Keratinocyte (primary cell): ENCODE data around the gene DISP2. TPM values are rescaled to one million over a fixed set of nuclear protein-coding genes. Genes with fewer than 3 reads are reported as not detected.

ENCODE experiments used
- DNase-seq: peaks from one replicate; pipeline ENCODE4 v3.0.0-alpha.2; 2011; ENCODE audit warnings: low read depth, missing footprints, low spot score
- FAIRE-seq: peaks from 2 replicates; lab custom pipeline; 2011; peaks lifted over from hg19 to GRCh38; lab: Jason Lieb, UNC
- H2AFZ ChIP-seq: 2 replicates; pipeline ENCODE4 v1.6.0; 2012; ENCODE audit warnings: low read length, control low read depth, inconsistent platforms; ENCODE audit not compliant: control insufficient read depth
- H3K27ac ChIP-seq: 2 replicates; pipeline ENCODE4 v1.5.1; 2011; ENCODE audit warnings: low read length; ENCODE audit not compliant: control insufficient read depth, insufficient read depth
- H3K27me3 ChIP-seq: 3 replicates; pipeline ENCODE4 v1.6.0; 2011; ENCODE audit warnings: low read length; ENCODE audit not compliant: control insufficient read depth, insufficient read depth; ENCODE audit errors: extremely low read depth
- H3K36me3 ChIP-seq, 2 experiments: 2 replicates in 1 of 2; 3 replicates in 1 of 2; pipeline ENCODE4 v1.5.1; 2011; ENCODE audit warnings: low read length in 2 of 2, mild to moderate bottlenecking in 1 of 2; ENCODE audit not compliant: control insufficient read depth in 2 of 2, insufficient read depth in 2 of 2; ENCODE audit errors: extremely low read depth in 1 of 2
- H3K4me1 ChIP-seq: 3 replicates; pipeline ENCODE4 v1.5.1; 2011; ENCODE audit warnings: low read length; ENCODE audit not compliant: control insufficient read depth, insufficient read depth; ENCODE audit errors: extremely low read depth
- H3K4me2 ChIP-seq: 3 replicates; pipeline ENCODE4 v1.6.0; 2011; ENCODE audit warnings: low read depth, low read length; ENCODE audit not compliant: control insufficient read depth, insufficient read depth; ENCODE audit errors: extremely low read depth
- H3K4me3 ChIP-seq, 3 experiments: fragments of 200-600 bp in 1 of 3; sonication (generic) in 1 of 3; 2 replicates in 2 of 3; 3 replicates in 1 of 3; pipeline ENCODE4 v1.5.1; 2011 to 2016; ENCODE audit warnings: low read length in 3 of 3, mild to moderate bottlenecking in 3 of 3, control low read depth in 2 of 3, inconsistent platforms in 1 of 3, low read depth in 1 of 3, mixed read lengths in 1 of 3, mixed run types in 1 of 3, moderate library complexity in 1 of 3; ENCODE audit not compliant: control insufficient read depth in 2 of 3, insufficient read depth in 2 of 3; ENCODE audit errors: extremely low read depth in 1 of 3
- H3K79me2 ChIP-seq: 2 replicates; pipeline ENCODE4 v1.6.0; 2012; ENCODE audit warnings: low read length; ENCODE audit not compliant: control insufficient read depth, insufficient read depth
- H3K9ac ChIP-seq: 3 replicates; pipeline ENCODE4 v1.6.0; 2011; ENCODE audit warnings: low read length; ENCODE audit not compliant: control insufficient read depth, insufficient read depth; ENCODE audit errors: extremely low read depth
- H3K9me1 ChIP-seq: 3 replicates; pipeline ENCODE4 v1.6.0; 2011; ENCODE audit warnings: low read length; ENCODE audit not compliant: control insufficient read depth, insufficient read depth; ENCODE audit errors: extremely low read depth
- H3K9me3 ChIP-seq: 2 replicates; pipeline ENCODE4 v1.5.1; 2012; ENCODE audit warnings: low read depth, low read length; ENCODE audit not compliant: control insufficient read depth
- H4K20me1 ChIP-seq: 3 replicates; pipeline ENCODE4 v1.6.0; 2011; ENCODE audit warnings: low read length; ENCODE audit not compliant: control insufficient read depth, insufficient read depth; ENCODE audit errors: extremely low read depth
- CTCF ChIP-seq, 3 experiments: IDR thresholded peaks in 1 of 3; conservative IDR thresholded peaks in 1 of 3; optimal IDR thresholded peaks in 1 of 3; 2 replicates in 2 of 3; 3 replicates in 1 of 3; pipeline versions ENCODE3 to v1.5.1; 2011; ENCODE audit warnings: low read length in 3 of 3, mild to moderate bottlenecking in 3 of 3, moderate library complexity in 2 of 3, control low read depth in 1 of 3, inconsistent platforms in 1 of 3; ENCODE audit not compliant: insufficient read depth in 2 of 3; ENCODE audit errors: extremely low read depth in 1 of 3
- EZH2 ChIP-seq: IDR thresholded peaks from one replicate; pipeline ENCODE4 v1.6.1; 2012; ENCODE audit warnings: inconsistent platforms, mild to moderate bottlenecking, low read length, moderate library complexity
- dilution Hi-C: fragments of 300-500 bp; cut with MboI; formaldehyde crosslinking; loops from one replicate; pipeline ENCODE4 v1.7.0; 2020; ENCODE audit warnings: low sequenced_read_pairs; ENCODE audit not compliant: extremely low pct_ligation_motif_present
- polyA plus RNA-seq, 5 experiments: library from polyadenylated mRNA; depleted of rRNA in 3 of 5; stranded (reverse) in 3 of 5; stranded (forward) in 1 of 5; unstranded in 1 of 5; fragments of >200 nt; gene quantifications; 1 replicate in 1 of 5; 2 replicates in 3 of 5; 3 replicates in 1 of 5; pipeline versions ENCODE4 v1.2.1 to v1.2.3, GENCODE V29; 2011 to 2012; ENCODE audit warnings: missing spikeins in 2 of 5, low read depth in 1 of 5, low replicate concordance in 1 of 5

DISP2 gene
- polyA plus RNA-seq, 1 donor (not counting 4 experiments of a cell fraction or from before 2014, with no cell fraction given) = 0.12 TPM

GRCh38 chr15:40357246-40357645 is 773 bp upstream of the DISP2 start:
- Histone ChIP-seq H3K9ac (no peak overlapping the region), H4K20me1 (no peaks in the 10 kb centered on the region), H3K4me1 (peaks cover 31% of the 10 kb centered on the region), H3K4me2 (peak overlapping the region; percentile 91), H2AFZ (no peak overlapping the region), H3K9me3 (no peaks in the 10 kb centered on the region), H3K36me3 (no peaks in the 10 kb centered on the region), H3K27me3 (no peaks in the 10 kb centered on the region), H3K27ac (no peak overlapping the region), H3K4me3 (no peak overlapping the region), H3K9me1 (no peaks in the 10 kb centered on the region), H3K79me2 (no peaks in the 10 kb centered on the region)
- dilution Hi-C loops = no loop called here
- no peak for DNase-seq
- no peak for FAIRE-seq
- no peak for TF ChIP-seq CTCF (optimal IDR thresholded peaks at IDR 0.05 in 1 of 3, IDR thresholded peaks at IDR 0.05 in 1 of 3, conservative IDR thresholded peaks at IDR 0.05 in 1 of 3; ENCODE audit: extremely low read depth in 1 of 3, insufficient read depth in 2 of 3, low read length in 3 of 3)
- TF ChIP-seq EZH2 = no peak

GRCh38 chr15:40358471-40359353 is 693 bp downstream of the DISP2 start:
- no peaks in the 10 kb centered on the region for H4K20me1 ChIP-seq
- no peaks in the 10 kb centered on the region for H3K9me1 ChIP-seq
- H3K9me3 ChIP-seq = no peaks in the 10 kb centered on the region
- H3K27me3 ChIP-seq = no peaks in the 10 kb centered on the region
- no peaks in the 10 kb centered on the region for H3K79me2 ChIP-seq
- TF ChIP-seq EZH2 (no peak), CTCF (optimal IDR thresholded peaks at IDR 0.05 in 1 of 3, IDR thresholded peaks at IDR 0.05 in 1 of 3, conservative IDR thresholded peaks at IDR 0.05 in 1 of 3; ENCODE audit: extremely low read depth in 1 of 3, insufficient read depth in 2 of 3, low read length in 3 of 3) (peak in 1 of 3 experiments; percentile 40)
- peak overlapping the region; percentile 91 for H3K4me2 ChIP-seq
- no peak for FAIRE-seq
- dilution Hi-C loops = no loop called here
- H3K36me3 ChIP-seq = no peaks in the 10 kb centered on the region
- H3K9ac ChIP-seq = no peak overlapping the region
- no peak for DNase-seq
- H2AFZ ChIP-seq = no peak overlapping the region
- peak overlapping the region; percentile 36 to 51 (median 44) for H3K4me3 ChIP-seq
- peaks cover 31% of the 10 kb centered on the region for H3K4me1 ChIP-seq
- no peak overlapping the region for H3K27ac ChIP-seq
